Natural killer cell (primary cell): Measurements from ENCODE around the gene DGKD. TPM values are rescaled to one million over a fixed set of nuclear protein-coding genes. Genes with fewer than 3 reads are reported as not detected.

Source experiments
- ATAC-seq, 3 donors: fragments of 150-1000 bp in 2 of 3; fragments of 200-7000 bp in 1 of 3; cut with Tn5 transposase; 1 replicate in 1 of 3; 2 replicates in 2 of 3; pipeline ENCODE4 v1.10.0; 2021; ENCODE audit warnings: mild to moderate bottlenecking in 2 of 3, moderate library complexity in 2 of 3
- DNase-seq, 2 donors: peaks; one replicate each; pipeline versions ENCODE4 v3.0.0 to v3.0.0-alpha.2; 2013 to 2021; ENCODE audit warnings: mixed read lengths in 1 of 2
- H3K27ac ChIP-seq: one replicate; pipeline ENCODE4 v1.5.1; 2013; ENCODE audit warnings: mild to moderate bottlenecking, low read length
- H3K27me3 ChIP-seq: one replicate; pipeline ENCODE4 v1.6.1; 2013; ENCODE audit warnings: low read length; ENCODE audit not compliant: control insufficient read depth, insufficient read depth
- H3K36me3 ChIP-seq: one replicate; pipeline ENCODE4 v1.6.1; 2013; ENCODE audit warnings: low read length; ENCODE audit not compliant: control insufficient read depth, insufficient read depth
- H3K4me1 ChIP-seq: one replicate; pipeline ENCODE4 v1.6.1; 2013; ENCODE audit warnings: low read length; ENCODE audit not compliant: control insufficient read depth, insufficient read depth
- H3K4me3 ChIP-seq: one replicate; pipeline ENCODE4 v1.5.1; 2013; ENCODE audit warnings: low read length
- H3K9me3 ChIP-seq: one replicate; pipeline ENCODE4 v1.6.1; 2013; ENCODE audit warnings: low read length; ENCODE audit not compliant: control insufficient read depth, insufficient read depth
- H3K27ac Mint-ChIP-seq, 2 donors: one replicate each; pipeline ENCODE4 v1.8.0; 2022; ENCODE audit warnings: mild to moderate bottlenecking in 2 of 2, mixed read lengths in 2 of 2, moderate library complexity in 1 of 2
- H3K27me3 Mint-ChIP-seq, 2 donors: one replicate each; pipeline ENCODE4 v1.8.0; 2022; ENCODE audit warnings: low read depth in 2 of 2, mixed read lengths in 2 of 2
- H3K36me3 Mint-ChIP-seq: one replicate; pipeline ENCODE4 v1.8.0; 2022; ENCODE audit warnings: mixed read lengths
- H3K4me1 Mint-ChIP-seq, 2 donors: one replicate each; pipeline ENCODE4 v1.8.0; 2022; ENCODE audit warnings: mixed read lengths in 2 of 2
- H3K4me3 Mint-ChIP-seq: one replicate; pipeline ENCODE4 v1.8.0; 2022; ENCODE audit warnings: mild to moderate bottlenecking, moderate library complexity, mixed read lengths
- H3K9me3 Mint-ChIP-seq, 2 donors: one replicate each; pipeline ENCODE4 v1.8.0; 2022; ENCODE audit warnings: mixed read lengths in 2 of 2
- WGBS: methylation state at CpG from one replicate; pipeline ENCODE4 v1.1.7; 2013; ENCODE audit warnings: missing lambda C conversion rate; ENCODE audit not compliant: insufficient coverage; 5-methylcytosine and 5-hydroxymethylcytosine counted together
- intact Hi-C: fragments of 100-400 bp; cut with micrococcal nuclease; formaldehyde crosslinking; loops from one replicate; pipeline ENCODE4 v1.14.2; 2022
- total RNA-seq, 4 donors: library from RNA; stranded (reverse); fragments of 120-200 nt in 1 of 4; gene quantifications; one replicate each; pipeline versions ENCODE4 v1.2.3 to v1.2.4, GENCODE V29; 2013 to 2022
- TF ChIP-seq, protein P1 (sequence below): fragments of 200-600 bp; IDR thresholded peaks from one replicate; pipeline ENCODE4 v1.8.0; 2022; ENCODE audit warnings: antibody characterized with exemption

DGKD gene
- total RNA-seq, 3 donors from 2014 or later (not counting 1 experiment from before 2014, with no cell fraction given), result 299 to 456 (median 329) TPM

DNA sequence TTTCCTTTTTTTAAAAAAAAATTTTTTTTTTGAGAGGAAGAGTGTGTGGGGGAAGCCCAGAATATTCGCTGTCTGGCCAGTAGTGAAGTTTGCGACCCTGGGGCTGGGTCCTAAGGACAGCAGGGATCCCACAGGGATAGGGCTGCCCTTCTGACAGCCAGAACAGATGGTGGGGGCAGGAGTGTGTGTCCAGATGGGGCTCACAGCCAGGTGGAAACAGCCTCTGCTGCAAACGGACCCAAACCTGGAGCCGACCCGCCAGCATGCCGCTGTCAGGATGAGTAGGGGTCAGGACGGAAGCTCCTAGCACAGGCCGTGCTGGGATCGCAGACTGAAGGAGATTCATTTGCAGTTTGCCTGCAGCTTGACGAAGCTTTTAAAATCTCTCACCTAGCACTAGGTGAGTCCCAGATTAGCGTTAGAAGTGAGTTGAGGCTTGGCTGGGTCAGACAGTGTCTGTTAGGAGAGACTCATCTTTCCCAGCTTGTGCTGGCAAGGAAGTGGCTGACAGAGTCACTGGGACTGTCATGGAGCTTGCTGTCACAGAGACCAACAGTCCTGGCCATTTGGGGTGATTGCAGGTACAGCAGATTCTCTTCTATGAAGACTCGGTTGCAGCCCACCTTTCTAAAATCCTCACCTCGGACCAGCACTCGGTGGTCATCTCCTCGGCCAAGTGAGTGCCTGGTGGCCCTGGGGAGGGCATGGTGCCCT is 93.4 kb downstream of the DGKD start:
- Histone ChIP-seq H3K9me3 (no peaks in the 10 kb centered on the region), H3K4me1 (peaks cover 6% of the 10 kb centered on the region), H3K36me3 (peaks cover 87% of the 10 kb centered on the region), H3K4me3 (no peak overlapping the region), H3K27ac (no peak overlapping the region), H3K27me3 (no peaks in the 10 kb centered on the region)
- Mint-ChIP-seq H3K4me1 (peaks cover 17 to 23% of the 10 kb centered on the region in 2 donors), H3K27ac (peak overlapping the region in 1 of 2 donors; percentile 54), H3K9me3 (no peaks in the 10 kb centered on the region), H3K36me3 (peaks cover 22% of the 10 kb centered on the region), H3K4me3 (no peak overlapping the region), H3K27me3 (no peaks in the 10 kb centered on the region)
- intact Hi-C loops, result no loop called here
- TF ChIP-seq, protein P1, sequence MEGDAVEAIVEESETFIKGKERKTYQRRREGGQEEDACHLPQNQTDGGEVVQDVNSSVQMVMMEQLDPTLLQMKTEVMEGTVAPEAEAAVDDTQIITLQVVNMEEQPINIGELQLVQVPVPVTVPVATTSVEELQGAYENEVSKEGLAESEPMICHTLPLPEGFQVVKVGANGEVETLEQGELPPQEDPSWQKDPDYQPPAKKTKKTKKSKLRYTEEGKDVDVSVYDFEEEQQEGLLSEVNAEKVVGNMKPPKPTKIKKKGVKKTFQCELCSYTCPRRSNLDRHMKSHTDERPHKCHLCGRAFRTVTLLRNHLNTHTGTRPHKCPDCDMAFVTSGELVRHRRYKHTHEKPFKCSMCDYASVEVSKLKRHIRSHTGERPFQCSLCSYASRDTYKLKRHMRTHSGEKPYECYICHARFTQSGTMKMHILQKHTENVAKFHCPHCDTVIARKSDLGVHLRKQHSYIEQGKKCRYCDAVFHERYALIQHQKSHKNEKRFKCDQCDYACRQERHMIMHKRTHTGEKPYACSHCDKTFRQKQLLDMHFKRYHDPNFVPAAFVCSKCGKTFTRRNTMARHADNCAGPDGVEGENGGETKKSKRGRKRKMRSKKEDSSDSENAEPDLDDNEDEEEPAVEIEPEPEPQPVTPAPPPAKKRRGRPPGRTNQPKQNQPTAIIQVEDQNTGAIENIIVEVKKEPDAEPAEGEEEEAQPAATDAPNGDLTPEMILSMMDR, result no peak
- DNase-seq, result no peak
- ATAC-seq, result no peak
- WGBS, result 98% methylated on average over 15 of the region's 15 CpGs

DNA sequence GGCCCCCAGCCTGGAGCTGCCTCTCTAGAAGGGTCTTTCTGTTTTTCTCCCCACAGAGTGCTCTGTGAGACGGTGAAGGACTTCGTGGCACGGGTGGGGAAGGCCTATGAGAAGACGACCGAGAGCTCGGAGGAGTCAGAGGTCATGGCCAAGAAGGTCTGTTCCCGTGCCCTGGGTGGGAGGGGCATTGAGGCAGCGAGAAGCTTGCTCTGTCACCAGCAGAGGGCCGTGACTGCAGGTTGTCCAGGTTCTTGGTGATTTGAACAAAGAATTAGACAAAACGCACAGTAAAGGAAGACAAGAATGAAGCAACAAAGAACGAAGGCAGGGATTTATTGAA is 93.9 kb downstream of the DGKD start:
- Histone ChIP-seq H3K27me3 (no peaks in the 10 kb centered on the region), H3K27ac (no peak overlapping the region), H3K4me1 (peaks cover 6% of the 10 kb centered on the region), H3K36me3 (peaks cover 90% of the 10 kb centered on the region), H3K4me3 (no peak overlapping the region), H3K9me3 (no peaks in the 10 kb centered on the region)
- no peak overlapping the region for H3K4me3 Mint-ChIP-seq
- no peak for ATAC-seq
- H3K27me3 Mint-ChIP-seq, result no peaks in the 10 kb centered on the region
- intact Hi-C loops, result no loop called here
- TF ChIP-seq, protein P1, result no peak
- peak overlapping the region in 1 of 2 donors; percentile 54 for H3K27ac Mint-ChIP-seq
- peaks cover 19% of the 10 kb centered on the region for H3K36me3 Mint-ChIP-seq
- 93% methylated on average over 11 of the region's 11 CpGs for WGBS
- no peak for DNase-seq
- H3K9me3 Mint-ChIP-seq, result no peaks in the 10 kb centered on the region
- peaks cover 15 to 20% of the 10 kb centered on the region in 2 donors for H3K4me1 Mint-ChIP-seq

DNA sequence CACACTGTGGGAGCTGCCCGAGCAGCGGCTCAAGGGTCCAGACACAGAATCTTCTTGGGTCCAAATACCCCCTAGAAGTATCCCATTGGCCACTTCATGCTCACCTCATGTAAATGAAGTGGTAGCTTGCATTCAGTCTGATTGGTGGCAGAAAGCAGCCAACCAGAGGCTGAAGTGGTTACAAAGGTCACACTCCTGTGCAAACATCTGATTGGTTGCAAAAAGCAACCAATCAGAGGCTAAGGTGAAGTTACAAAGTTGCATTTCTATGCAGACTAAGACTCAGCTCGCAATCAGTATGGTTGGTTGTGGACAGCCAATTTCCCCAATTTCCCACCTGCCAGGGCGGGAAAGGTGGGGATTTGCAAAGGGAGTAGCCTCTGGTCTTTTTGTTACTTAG is 94.3 kb downstream of the DGKD start:
- intact Hi-C loops, result no loop called here
- Histone ChIP-seq H3K36me3 (peaks cover 94% of the 10 kb centered on the region), H3K4me1 (peaks cover 4% of the 10 kb centered on the region), H3K9me3 (no peaks in the 10 kb centered on the region), H3K27ac (no peak overlapping the region), H3K4me3 (no peak overlapping the region), H3K27me3 (no peaks in the 10 kb centered on the region)
- Mint-ChIP-seq H3K4me3 (no peak overlapping the region), H3K27ac (peak overlapping the region in 1 of 2 donors; percentile 54), H3K27me3 (no peaks in the 10 kb centered on the region), H3K9me3 (no peaks in the 10 kb centered on the region), H3K4me1 (peaks cover 11 to 17% of the 10 kb centered on the region in 2 donors), H3K36me3 (peaks cover 16% of the 10 kb centered on the region)
- no peak for DNase-seq
- WGBS, result 100% methylated on average over 4 of the region's 4 CpGs
- no peak for ATAC-seq
- TF ChIP-seq, protein P1, result no peak
